Measurements from ENCODE around the gene NANOS2.
"Not testable (repeated sequence)": the region's sequence is repeated elsewhere in the genome, so short reads cannot be mapped to it uniquely, and the experiment has no call there.

NANOS2 gene

GRCh38 chr19:45867241-45867640, 47.3 kb downstream of the NANOS2 start:
- H3K27ac ChIP-seq (ENCODE audit: low read length) = not testable (repeated sequence)

GRCh38 chr19:45866400-45867176, 48.0 kb downstream of the NANOS2 start:
- Histone ChIP-seq H3K9me3 (ENCODE audit: insufficient read depth, low read depth, low read length) (no peaks in the 10 kb centered on the region), H3K27me3 (ENCODE audit: insufficient read depth, low read length) (peaks cover 22% of the 10 kb centered on the region), H3K27ac (ENCODE audit: low read length) (no peak overlapping the region), H3K4me1 (ENCODE audit: insufficient read depth, low read length) (peaks cover 9% of the 10 kb centered on the region), H3K36me3 (ENCODE audit: insufficient read depth, low read depth, low read length) (no peaks in the 10 kb centered on the region), H3K9ac (ENCODE audit: low read depth, low read length) (no peak overlapping the region), H3K4me3 (ENCODE audit: low read length) (no peak overlapping the region)

More at GRCh38 chr19:45867241-45867640, 47.3 kb downstream of the NANOS2 start:
- H3K4me1 ChIP-seq (ENCODE audit: insufficient read depth, low read length); H3K36me3 ChIP-seq (ENCODE audit: insufficient read depth, low read depth, low read length); H3K4me3 ChIP-seq (ENCODE audit: low read length); H3K9me3 ChIP-seq (ENCODE audit: insufficient read depth, low read depth, low read length); H3K9ac ChIP-seq (ENCODE audit: low read depth, low read length): not testable (repeated sequence)
- peaks cover 22% of the 10 kb centered on the region for H3K27me3 ChIP-seq (ENCODE audit: insufficient read depth, low read length)

- Histone ChIP-seq H3K27me3 (ENCODE audit: insufficient read depth, low read length) (peaks cover 22% of the 10 kb centered on the region), H3K9me3 (ENCODE audit: insufficient read depth, low read depth, low read length) (no peaks in the 10 kb centered on the region), H3K9ac (ENCODE audit: low read depth, low read length) (peak overlapping the region; percentile 83; the same call in 1 of the 2 replicates)
Measured at GRCh38 chr19:45865269-45865948, 49.2 kb downstream of the NANOS2 start.

GRCh38 chr19:45864629-45865082, 49.9 kb downstream of the NANOS2 start:
- Histone ChIP-seq H3K4me3 (ENCODE audit: low read length) (peak overlapping the region; percentile 86), H3K27me3 (ENCODE audit: insufficient read depth, low read length) (peaks cover 22% of the 10 kb centered on the region), H3K4me1 (ENCODE audit: insufficient read depth, low read length) (peaks cover 9% of the 10 kb centered on the region), H3K36me3 (ENCODE audit: insufficient read depth, low read depth, low read length) (peaks cover 15% of the 10 kb centered on the region), H3K9ac (ENCODE audit: low read depth, low read length) (peak overlapping the region; percentile 83; the same call in 1 of the 2 replicates), H3K9me3 (ENCODE audit: insufficient read depth, low read depth, low read length) (no peaks in the 10 kb centered on the region), H3K27ac (ENCODE audit: low read length) (no peak overlapping the region)

More at GRCh38 chr19:45865269-45865948, 49.2 kb downstream of the NANOS2 start:
- Histone ChIP-seq H3K4me3 (ENCODE audit: low read length) (peak overlapping the region; percentile 86), H3K4me1 (ENCODE audit: insufficient read depth, low read length) (peaks cover 9% of the 10 kb centered on the region), H3K27ac (ENCODE audit: low read length) (no peak overlapping the region), H3K36me3 (ENCODE audit: insufficient read depth, low read depth, low read length) (peaks cover 8% of the 10 kb centered on the region)

- Histone ChIP-seq H3K4me3 (ENCODE audit: low read length) (peak within 1 kb of the TSS; percentile 86), H3K9me3 (ENCODE audit: insufficient read depth, low read depth, low read length) (no peaks in the 10 kb centered on the region), H3K9ac (ENCODE audit: low read depth, low read length) (peak within 1 kb of the TSS; percentile 83; the same call in 1 of the 2 replicates), H3K4me1 (ENCODE audit: insufficient read depth, low read length) (peaks cover 9% of the 10 kb centered on the region), H3K36me3 (ENCODE audit: insufficient read depth, low read depth, low read length) (peaks cover 21% of the 10 kb centered on the region), H3K27me3 (ENCODE audit: insufficient read depth, low read length) (peaks cover 22% of the 10 kb centered on the region), H3K27ac (ENCODE audit: low read length) (no peak within 1 kb of the TSS)
Measured at GRCh38 chr19:45863840-45864628, 50.5 kb downstream of the NANOS2 start, which contains the start of gene FOXA3. FOXA3 (plus strand) TSS chr19:45864326; CDS start chr19:45864457, 131 bp downstream.

GRCh38 chr19:45863335-45863839, 51.2 kb downstream of the NANOS2 start:
- Histone ChIP-seq H3K9ac (ENCODE audit: low read depth, low read length) (peak overlapping the region; percentile 71; the same call in 1 of the 2 replicates), H3K9me3 (ENCODE audit: insufficient read depth, low read depth, low read length) (no peaks in the 10 kb centered on the region), H3K4me1 (ENCODE audit: insufficient read depth, low read length) (peaks cover 9% of the 10 kb centered on the region), H3K4me3 (ENCODE audit: low read length) (peak overlapping the region; percentile 86), H3K27me3 (ENCODE audit: insufficient read depth, low read length) (peaks cover 22% of the 10 kb centered on the region), H3K36me3 (ENCODE audit: insufficient read depth, low read depth, low read length) (peaks cover 27% of the 10 kb centered on the region), H3K27ac (ENCODE audit: low read length) (no peak overlapping the region)

Measured in iPS-20b (cell line).